Measurements from ENCODE around the gene RNF149. TPM values are rescaled to one million over a fixed set of nuclear protein-coding genes. Genes with fewer than 3 reads are reported as not detected.
A peak's percentile ranks its signal among the peaks of the same experiment; 100 is the strongest.

The RNF149 gene
- total and polyA plus RNA-seq, 4 donors = 22.9 to 92.1 (median 52.9) TPM

DNA sequence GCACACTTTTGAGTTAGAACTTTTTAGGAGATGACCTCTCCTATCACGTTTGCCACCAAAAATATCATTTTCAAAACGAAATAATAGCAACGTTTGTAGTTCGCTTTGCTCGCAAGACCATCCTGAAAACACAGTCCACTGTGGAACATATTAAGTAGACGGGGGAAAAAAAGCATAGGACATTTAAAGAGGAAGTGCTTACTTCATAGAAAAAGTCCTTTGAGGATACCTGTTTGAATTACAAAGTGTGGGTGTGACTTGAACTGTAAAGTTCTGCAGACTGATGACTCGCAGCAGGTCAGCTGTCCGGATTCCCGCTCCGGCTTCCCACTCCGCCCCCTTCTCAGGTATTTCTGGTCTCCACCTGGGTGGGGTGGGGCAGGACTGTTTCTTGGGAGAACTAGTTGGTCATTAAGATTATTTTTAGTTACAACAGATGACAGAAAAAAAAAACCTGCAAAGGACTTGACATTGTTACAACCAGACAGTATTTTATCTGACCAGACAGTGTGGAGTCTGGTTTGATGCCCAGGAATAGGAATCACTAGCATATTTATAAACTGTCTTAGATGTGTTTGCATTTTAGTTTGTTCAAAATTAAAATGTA, 42.5 kb downstream of the RNF149 start:
- no peak overlapping the region for H3K27ac ChIP-seq (ENCODE audit: low read depth in 1 of 2, low read length in 2 of 2)
- no peak for ATAC-seq (ENCODE audit: low FRiP score)
- peaks cover 0 to 4% of the 10 kb centered on the region in 2 donors for H3K36me3 ChIP-seq (ENCODE audit: control insufficient read depth in 1 of 2, insufficient read depth in 2 of 2, low read length in 1 of 2)
- H3K27me3 ChIP-seq (ENCODE audit: control insufficient read depth in 1 of 2, insufficient read depth in 2 of 2, low read length in 1 of 2) = no peaks in the 10 kb centered on the region
- no peak for DNase-seq
- H3K9me3 ChIP-seq (ENCODE audit: control insufficient read depth, low read length) = no peaks in the 10 kb centered on the region
- H3K4me1 ChIP-seq (ENCODE audit: control insufficient read depth in 1 of 2, insufficient read depth in 2 of 2, low read length in 2 of 2) = no peaks in the 10 kb centered on the region
- intact Hi-C loops (cut with DNase I) = no loop called here
- 79 to 81% methylated on average over 11 of the region's 11 CpGs for WGBS, 2 donors
- H3K4me3 ChIP-seq (ENCODE audit: low read length in 2 of 2) = no peak overlapping the region

GRCh38 chr2:101264360-101264939, 44.1 kb downstream of the RNF149 start:
- Histone ChIP-seq H3K9me3 (ENCODE audit: control insufficient read depth, low read length) (no peaks in the 10 kb centered on the region), H3K36me3 (ENCODE audit: control insufficient read depth in 1 of 2, insufficient read depth in 2 of 2, low read length in 1 of 2) (peaks cover 0 to 4% of the 10 kb centered on the region in 2 donors), H3K27me3 (ENCODE audit: control insufficient read depth in 1 of 2, insufficient read depth in 2 of 2, low read length in 1 of 2) (no peaks in the 10 kb centered on the region), H3K27ac (ENCODE audit: low read depth in 1 of 2, low read length in 2 of 2) (no peak overlapping the region), H3K4me1 (ENCODE audit: control insufficient read depth in 1 of 2, insufficient read depth in 2 of 2, low read length in 2 of 2) (no peaks in the 10 kb centered on the region), H3K4me3 (ENCODE audit: low read length in 2 of 2) (no peak overlapping the region)
- DNase-seq (no peak), ATAC-seq (ENCODE audit: low FRiP score) (no peak)
- intact Hi-C loops (cut with DNase I) = no loop called here
- 84 to 86% methylated on average over 13 of the region's 13 CpGs for WGBS, 2 donors

GRCh38 chr2:101263377-101263800, 45.1 kb downstream of the RNF149 start:
- ATAC-seq (ENCODE audit: low FRiP score) (no peak), DNase-seq (no peak)
- Histone ChIP-seq H3K4me1 (ENCODE audit: control insufficient read depth in 1 of 2, insufficient read depth in 2 of 2, low read length in 2 of 2) (no peaks in the 10 kb centered on the region), H3K9me3 (ENCODE audit: control insufficient read depth, low read length) (no peaks in the 10 kb centered on the region), H3K27me3 (ENCODE audit: control insufficient read depth in 1 of 2, insufficient read depth in 2 of 2, low read length in 1 of 2) (no peaks in the 10 kb centered on the region), H3K36me3 (ENCODE audit: control insufficient read depth in 1 of 2, insufficient read depth in 2 of 2, low read length in 1 of 2) (peaks cover 0 to 6% of the 10 kb centered on the region in 2 donors), H3K4me3 (ENCODE audit: low read length in 2 of 2) (no peak overlapping the region), H3K27ac (ENCODE audit: low read depth in 1 of 2, low read length in 2 of 2) (no peak overlapping the region)
- WGBS, 2 donors = 91 to 97% methylated on average over 1 of the region's 1 CpG
- intact Hi-C loops (cut with DNase I) = no loop called here

DNA sequence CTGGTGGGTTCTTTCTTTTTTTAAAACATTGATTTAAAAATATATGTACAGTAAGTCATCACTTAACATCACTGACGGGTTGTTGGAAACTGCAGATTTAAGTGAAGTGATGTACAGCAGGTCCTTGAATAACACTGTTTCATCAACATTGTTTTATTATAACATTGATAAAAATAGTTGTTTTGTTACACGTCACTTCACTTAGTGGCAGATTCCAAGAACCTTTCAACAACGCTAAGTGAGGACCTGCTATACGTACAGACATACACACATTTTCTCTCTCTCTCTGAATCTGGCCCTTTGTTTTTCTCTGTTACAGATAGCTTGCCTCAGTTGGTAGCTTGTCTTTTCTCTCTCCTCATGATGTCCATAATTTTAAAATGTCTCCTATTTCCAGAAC, 46.4 kb downstream of the RNF149 start:
- no peak overlapping the region for H3K27ac ChIP-seq (ENCODE audit: low read depth in 1 of 2, low read length in 2 of 2)
- intact Hi-C loops (cut with DNase I) = no loop called here
- no peaks in the 10 kb centered on the region for H3K27me3 ChIP-seq (ENCODE audit: control insufficient read depth in 1 of 2, insufficient read depth in 2 of 2, low read length in 1 of 2)
- no peak for ATAC-seq (ENCODE audit: low FRiP score)
- 22 to 39% methylated on average over 4 of the region's 4 CpGs for WGBS, 2 donors
- no peaks in the 10 kb centered on the region for H3K9me3 ChIP-seq (ENCODE audit: control insufficient read depth, low read length)
- no peak for DNase-seq
- H3K36me3 ChIP-seq (ENCODE audit: control insufficient read depth in 1 of 2, insufficient read depth in 2 of 2, low read length in 1 of 2) = peaks cover 0 to 6% of the 10 kb centered on the region in 2 donors
- no peaks in the 10 kb centered on the region for H3K4me1 ChIP-seq (ENCODE audit: control insufficient read depth in 1 of 2, insufficient read depth in 2 of 2, low read length in 2 of 2)
- no peak overlapping the region for H3K4me3 ChIP-seq (ENCODE audit: low read length in 2 of 2)

DNA sequence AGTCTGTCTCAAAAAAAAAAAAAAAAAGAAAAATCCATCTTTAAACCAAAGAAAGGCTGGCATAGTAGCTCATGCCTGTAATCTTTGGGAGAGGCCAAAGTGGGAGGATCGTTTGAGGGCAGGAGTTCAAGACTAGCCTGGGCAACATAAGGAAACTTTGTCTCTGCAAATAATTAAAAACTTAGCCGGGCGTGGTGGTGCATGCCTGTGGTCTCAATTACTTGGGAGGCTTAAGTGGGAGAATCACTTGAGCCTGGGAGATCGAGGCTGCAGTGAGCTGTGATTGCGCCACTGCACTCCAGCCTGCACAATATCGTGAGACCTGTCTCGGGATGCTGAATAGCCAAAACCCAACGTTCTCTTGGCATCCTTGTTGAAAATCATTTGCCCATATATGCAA, 49.7 kb downstream of the RNF149 start:
- no peak overlapping the region for H3K4me3 ChIP-seq (ENCODE audit: low read length in 2 of 2)
- H3K4me1 ChIP-seq (ENCODE audit: control insufficient read depth in 1 of 2, insufficient read depth in 2 of 2, low read length in 2 of 2) = peaks cover 0 to 4% of the 10 kb centered on the region in 2 donors
- no peak overlapping the region for H3K27ac ChIP-seq (ENCODE audit: low read depth in 1 of 2, low read length in 2 of 2)
- ATAC-seq (ENCODE audit: low FRiP score) = no peak
- intact Hi-C loops (cut with DNase I) = no loop called here
- no peaks in the 10 kb centered on the region for H3K9me3 ChIP-seq (ENCODE audit: control insufficient read depth, low read length)
- no peaks in the 10 kb centered on the region for H3K27me3 ChIP-seq (ENCODE audit: control insufficient read depth in 1 of 2, insufficient read depth in 2 of 2, low read length in 1 of 2)
- WGBS, 2 donors = 97 to 99% methylated on average over 8 of the region's 8 CpGs
- DNase-seq = no peak
- H3K36me3 ChIP-seq (ENCODE audit: control insufficient read depth in 1 of 2, insufficient read depth in 2 of 2, low read length in 1 of 2) = peaks cover 0 to 4% of the 10 kb centered on the region in 2 donors

DNA sequence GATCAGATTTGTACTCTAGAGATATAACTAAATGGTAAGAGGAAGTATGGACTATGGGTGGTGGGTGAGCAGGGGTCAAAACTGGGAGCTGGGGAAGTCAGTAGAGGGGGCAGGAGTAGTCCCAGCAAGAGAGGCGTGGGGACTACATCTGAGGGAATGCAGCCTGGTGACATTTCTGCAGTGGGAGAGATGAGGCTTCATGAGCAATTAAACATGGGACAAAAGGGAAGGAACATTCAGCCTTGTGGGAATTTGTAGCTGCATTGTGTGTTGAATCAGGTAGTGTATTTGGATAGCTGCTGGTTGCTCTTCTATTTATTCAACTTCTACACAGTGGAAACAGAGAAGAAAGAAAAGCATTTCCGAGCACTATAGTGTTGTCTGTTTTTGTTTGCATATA, 52.2 kb downstream of the RNF149 start:
- peaks cover 0 to 6% of the 10 kb centered on the region in 2 donors for H3K4me1 ChIP-seq (ENCODE audit: control insufficient read depth in 1 of 2, insufficient read depth in 2 of 2, low read length in 2 of 2)
- intact Hi-C loops (cut with DNase I) = no loop called here
- no peak for ATAC-seq (ENCODE audit: low FRiP score)
- no peak for DNase-seq
- H3K27ac ChIP-seq (ENCODE audit: low read depth in 1 of 2, low read length in 2 of 2) = no peak overlapping the region
- H3K4me3 ChIP-seq (ENCODE audit: low read length in 2 of 2) = no peak overlapping the region
- no peaks in the 10 kb centered on the region for H3K9me3 ChIP-seq (ENCODE audit: control insufficient read depth, low read length)
- 95 to 96% methylated on average over 2 of the region's 2 CpGs for WGBS, 2 donors
- H3K27me3 ChIP-seq (ENCODE audit: control insufficient read depth in 1 of 2, insufficient read depth in 2 of 2, low read length in 1 of 2) = no peaks in the 10 kb centered on the region
- peaks cover 0 to 4% of the 10 kb centered on the region in 2 donors for H3K36me3 ChIP-seq (ENCODE audit: control insufficient read depth in 1 of 2, insufficient read depth in 2 of 2, low read length in 1 of 2)

GRCh38 chr2:101255501-101255900, 53.0 kb downstream of the RNF149 start:
- no peak for ATAC-seq (ENCODE audit: low FRiP score)
- Histone ChIP-seq H3K27me3 (ENCODE audit: control insufficient read depth in 1 of 2, insufficient read depth in 2 of 2, low read length in 1 of 2) (no peaks in the 10 kb centered on the region), H3K4me3 (ENCODE audit: low read length in 2 of 2) (no peak overlapping the region), H3K36me3 (ENCODE audit: control insufficient read depth in 1 of 2, insufficient read depth in 2 of 2, low read length in 1 of 2) (peaks cover 0 to 4% of the 10 kb centered on the region in 2 donors), H3K4me1 (ENCODE audit: control insufficient read depth in 1 of 2, insufficient read depth in 2 of 2, low read length in 2 of 2) (peaks cover 0 to 6% of the 10 kb centered on the region in 2 donors), H3K9me3 (ENCODE audit: control insufficient read depth, low read length) (no peaks in the 10 kb centered on the region), H3K27ac (ENCODE audit: low read depth in 1 of 2, low read length in 2 of 2) (no peak overlapping the region)
- intact Hi-C loops (cut with DNase I) = no loop called here
- DNase-seq = no peak
- 90 to 96% methylated on average over 3 of the region's 3 CpGs for WGBS, 2 donors

DNA sequence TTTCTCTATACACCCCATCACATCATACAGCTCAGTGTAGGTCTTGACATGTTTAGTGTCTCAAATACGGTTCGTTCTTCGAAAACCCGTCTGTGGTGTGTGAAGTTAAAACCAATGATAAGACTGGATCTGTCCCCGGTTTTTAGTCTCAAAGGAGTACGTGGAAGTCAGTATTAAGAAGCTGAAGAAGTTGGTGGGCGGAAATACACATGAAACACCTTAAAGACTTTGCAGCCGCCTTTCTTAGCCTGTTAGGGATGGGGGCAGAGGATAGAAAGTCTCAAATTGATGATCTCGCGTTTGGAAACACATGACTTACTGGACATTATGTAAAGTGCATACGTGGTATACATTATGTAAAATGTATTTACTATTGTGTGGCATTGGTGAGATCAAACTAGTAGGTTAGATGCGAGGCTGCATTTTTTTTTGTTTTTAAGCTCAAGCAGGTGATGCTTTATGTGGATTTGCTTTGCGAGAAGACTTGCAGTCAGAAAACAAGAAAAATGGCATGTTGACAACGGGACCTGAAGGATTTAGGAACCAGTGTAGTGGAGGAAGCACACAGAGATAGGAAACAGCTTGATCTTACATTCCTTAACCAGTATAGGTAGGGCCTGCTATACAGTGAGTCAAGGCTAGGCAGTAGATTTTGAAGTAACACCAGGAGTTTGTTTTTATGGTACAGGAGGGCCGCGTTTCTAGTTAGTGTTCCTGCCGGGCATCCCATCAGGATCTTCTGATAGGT, 54.6 kb downstream of the RNF149 start:
- peaks cover 0 to 6% of the 10 kb centered on the region in 2 donors for H3K4me1 ChIP-seq (ENCODE audit: control insufficient read depth in 1 of 2, insufficient read depth in 2 of 2, low read length in 2 of 2)
- H3K9me3 ChIP-seq (ENCODE audit: control insufficient read depth, low read length) = no peaks in the 10 kb centered on the region
- no peak for ATAC-seq (ENCODE audit: low FRiP score)
- no peaks in the 10 kb centered on the region for H3K27me3 ChIP-seq (ENCODE audit: control insufficient read depth in 1 of 2, insufficient read depth in 2 of 2, low read length in 1 of 2)
- WGBS, 2 donors = 30 to 31% methylated on average over 17 of the region's 17 CpGs
- H3K27ac ChIP-seq (ENCODE audit: low read depth in 1 of 2, low read length in 2 of 2) = no peak overlapping the region
- intact Hi-C loops (cut with DNase I) = loop anchor here in 1 of 2 donors (2.0 kb wide), 1 partner anchor 53 kb away; no protein-coding TSS in a partner anchor
- H3K4me3 ChIP-seq (ENCODE audit: low read length in 2 of 2) = peak overlapping the region; percentile 79 to 92
- DNase-seq = no peak
- peaks cover 0 to 2% of the 10 kb centered on the region in 2 donors for H3K36me3 ChIP-seq (ENCODE audit: control insufficient read depth in 1 of 2, insufficient read depth in 2 of 2, low read length in 1 of 2)
